Vagina (tissue), 2 donors: ENCODE data around the gene KATNB1. TPM values are rescaled to one million over a fixed set of nuclear protein-coding genes. Genes with fewer than 3 reads are reported as not detected.

Experiments used
- DNase-seq, 2 donors: peaks; one replicate each; pipeline ENCODE4 v3.0.0-alpha.2; 2017; ENCODE audit errors: extremely low spot score in 2 of 2
- H3K27ac ChIP-seq: fragments of 200-600 bp; sonication (generic); one replicate; pipeline ENCODE4 v1.5.1; 2019
- H3K27me3 ChIP-seq: fragments of 200-600 bp; sonication (generic); one replicate; pipeline ENCODE4 v1.5.1; 2019
- H3K36me3 ChIP-seq, 2 donors: fragments of 200-600 bp; sonication (generic); one replicate each; pipeline ENCODE4 v1.5.1; 2017 to 2019
- H3K4me1 ChIP-seq: fragments of 200-600 bp; sonication (generic); one replicate; pipeline ENCODE4 v1.5.1; 2019
- H3K4me3 ChIP-seq, 2 donors: fragments of 200-600 bp; sonication (generic); 1 replicate in 1 of 2; 2 replicates in 1 of 2; pipeline ENCODE4 v1.5.1; 2016 to 2019
- H3K9me3 ChIP-seq: fragments of 200-600 bp; sonication (generic); one replicate; pipeline ENCODE4 v1.5.1; 2019
- CTCF ChIP-seq, 3 experiments: fragments of 450-650 bp in 2 of 3; fragments of 200-600 bp in 1 of 3; sonication (generic) in 1 of 3; IDR thresholded peaks; one replicate each; pipeline ENCODE4 v1.5.1; 2017 to 2019; ENCODE audit warnings: antibody characterized with exemption in 3 of 3, mild to moderate bottlenecking in 2 of 3, moderate library complexity in 2 of 3
- POLR2A ChIP-seq, 2 donors: fragments of 450-650 bp; IDR thresholded peaks; one replicate each; pipeline ENCODE4 v1.6.1; 2017; ENCODE audit warnings: antibody characterized with exemption in 2 of 2, mild to moderate bottlenecking in 2 of 2, moderate library complexity in 2 of 2
- POLR2AphosphoS5 ChIP-seq, 2 donors: sonication (generic); formaldehyde crosslinking; IDR thresholded peaks; one replicate each; pipeline ENCODE4 v1.9.0; 2017; ENCODE audit warnings: antibody characterized with exemption in 2 of 2, mild to moderate bottlenecking in 2 of 2, low read depth in 1 of 2; ENCODE audit not compliant: insufficient read depth in 1 of 2
- intact Hi-C: fragments of 100-400 bp; cut with DNase I; formaldehyde crosslinking; loops from one replicate; pipeline ENCODE4 v1.15.1; 2023
- total RNA-seq: library from RNA; depleted of rRNA; stranded (reverse); fragments of >200 nt; gene quantifications from one replicate; pipeline ENCODE4 v1.2.3, GENCODE V29; 2016

Gene KATNB1
- 23.6 TPM for total RNA-seq

- no peak for DNase-seq
- intact Hi-C loops, result loop anchor here (10.0 kb wide), 1 partner anchor 389 kb away; the partner anchor contains the start of gene CFAP20
- Histone ChIP-seq H3K4me3 (peak within 1 kb of the TSS; percentile 91 to 93), H3K4me1 (peaks cover 45% of the 10 kb centered on the region), H3K27ac (peak within 1 kb of the TSS; percentile 77), H3K36me3 (peaks cover 0 to 4% of the 10 kb centered on the region in 2 donors), H3K27me3 (no peaks in the 10 kb centered on the region), H3K9me3 (no peaks in the 10 kb centered on the region)
- no peak for TF ChIP-seq POLR2AphosphoS5 (IDR thresholded peaks at IDR 0.05; ENCODE audit: insufficient read depth in 1 of 2, low read depth in 1 of 2)
- TF ChIP-seq CTCF (IDR thresholded peaks at IDR 0.05), result no peak
- TF ChIP-seq POLR2A (IDR thresholded peaks at IDR 0.05), result no peak
Measured at GRCh38 chr16:57735755-57736418, at the start of gene KATNB1. Gene KATNB1 (plus strand): TSS chr16:57735770. CDS start chr16:57737244, 1,474 bp downstream.

DNA sequence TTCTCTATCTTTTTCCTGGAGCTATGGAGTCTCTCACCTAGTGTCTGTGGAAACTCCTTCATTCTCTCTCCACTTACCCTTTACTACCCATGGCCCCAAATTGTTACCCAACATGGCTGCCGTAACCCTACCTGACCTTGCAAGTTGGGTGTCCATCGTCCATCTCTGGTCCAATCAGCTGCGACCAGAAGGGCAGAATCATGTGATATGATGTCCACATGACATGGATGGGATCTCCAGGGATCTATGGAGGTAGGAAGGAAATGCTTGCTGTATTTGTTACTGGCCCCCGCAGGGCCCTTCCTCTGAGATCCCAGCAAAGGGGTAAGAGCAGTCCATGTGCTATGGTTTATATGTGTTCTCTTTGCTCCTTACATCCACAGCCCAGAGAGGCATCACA is 49.0 kb upstream of the KATNB1 start:
- intact Hi-C loops, result no loop called here
- H3K36me3 ChIP-seq, result no peaks in the 10 kb centered on the region
- no peak overlapping the region for H3K4me3 ChIP-seq
- no peak for DNase-seq
- H3K27ac ChIP-seq, result no peak overlapping the region
- no peaks in the 10 kb centered on the region for H3K4me1 ChIP-seq
- H3K27me3 ChIP-seq, result no peaks in the 10 kb centered on the region
- TF ChIP-seq CTCF (IDR thresholded peaks at IDR 0.05) (no peak), POLR2AphosphoS5 (IDR thresholded peaks at IDR 0.05; ENCODE audit: insufficient read depth in 1 of 2, low read depth in 1 of 2) (no peak), POLR2A (IDR thresholded peaks at IDR 0.05) (no peak)
- no peaks in the 10 kb centered on the region for H3K9me3 ChIP-seq

DNA sequence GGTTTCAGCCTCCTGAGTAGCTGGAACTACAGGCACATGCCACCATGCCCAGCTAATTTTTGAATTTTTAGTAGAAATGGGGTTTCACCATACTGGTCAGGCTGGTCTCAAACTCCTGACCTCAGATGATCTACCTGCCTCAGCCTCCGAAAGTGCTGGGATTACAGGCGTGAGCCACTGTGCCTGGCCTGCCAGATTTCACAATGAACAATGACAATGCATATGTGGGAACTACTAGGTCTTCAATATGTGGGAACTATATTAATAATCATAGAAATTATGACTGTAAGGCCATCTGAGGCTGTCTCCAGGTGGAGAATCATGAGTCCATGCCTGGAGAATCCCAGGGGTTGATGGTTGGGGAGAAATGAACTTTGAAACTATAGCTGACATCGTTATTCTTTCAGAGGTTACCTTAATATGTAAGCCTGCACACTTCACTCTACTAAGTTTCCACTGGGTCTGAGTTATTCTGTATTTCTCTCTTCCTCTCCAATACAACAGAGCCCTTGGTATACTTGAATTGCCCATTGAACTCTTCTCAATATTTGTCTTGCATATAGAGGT is 48.1 kb upstream of the KATNB1 start:
- TF ChIP-seq POLR2A (IDR thresholded peaks at IDR 0.05), result no peak
- TF ChIP-seq POLR2AphosphoS5 (IDR thresholded peaks at IDR 0.05; ENCODE audit: insufficient read depth in 1 of 2, low read depth in 1 of 2), result no peak
- no peak for TF ChIP-seq CTCF (IDR thresholded peaks at IDR 0.05)
- Histone ChIP-seq H3K27ac (no peak overlapping the region), H3K9me3 (no peaks in the 10 kb centered on the region), H3K4me1 (no peaks in the 10 kb centered on the region), H3K36me3 (no peaks in the 10 kb centered on the region), H3K4me3 (no peak overlapping the region), H3K27me3 (no peaks in the 10 kb centered on the region)
- intact Hi-C loops, result no loop called here
- no peak for DNase-seq

- Histone ChIP-seq H3K36me3 (no peaks in the 10 kb centered on the region), H3K4me3 (no peak overlapping the region), H3K27me3 (no peaks in the 10 kb centered on the region), H3K9me3 (no peaks in the 10 kb centered on the region), H3K4me1 (no peaks in the 10 kb centered on the region), H3K27ac (no peak overlapping the region)
- TF ChIP-seq POLR2A (IDR thresholded peaks at IDR 0.05), result no peak
- intact Hi-C loops, result no loop called here
- DNase-seq, result no peak
Measured at GRCh38 chr16:57688487-57688986, 47.0 kb upstream of the KATNB1 start.

- no peak overlapping the region for H3K4me3 ChIP-seq
- DNase-seq, result peak in 1 of 2 donors; percentile 69
- H3K4me1 ChIP-seq, result no peaks in the 10 kb centered on the region
- intact Hi-C loops, result no loop called here
- no peaks in the 10 kb centered on the region for H3K9me3 ChIP-seq
- no peaks in the 10 kb centered on the region for H3K36me3 ChIP-seq
- TF ChIP-seq POLR2A (IDR thresholded peaks at IDR 0.05) (no peak), POLR2AphosphoS5 (IDR thresholded peaks at IDR 0.05; ENCODE audit: insufficient read depth in 1 of 2, low read depth in 1 of 2) (no peak), CTCF (IDR thresholded peaks at IDR 0.05) (no peak)
- H3K27ac ChIP-seq, result no peak overlapping the region
- no peaks in the 10 kb centered on the region for H3K27me3 ChIP-seq
Measured at GRCh38 chr16:57688987-57689761, 46.4 kb upstream of the KATNB1 start.
